Fibroblast of lung (primary cell): ENCODE data around the gene ASB11.

Experiments used
- EZH2 ChIP-seq: IDR thresholded peaks from 2 replicates; pipeline ENCODE4 v1.5.1; 2012; ENCODE audit warnings: low read length, control low read depth, mild to moderate bottlenecking; ENCODE audit errors: missing control alignments
- TF ChIP-seq, protein P1 (sequence below), 2 donors: IDR thresholded peaks in 1 of 2; conservative IDR thresholded peaks in 1 of 2; 1 replicate in 1 of 2; 2 replicates in 1 of 2; pipeline ENCODE4 v1.5.1; 2011 to 2012; ENCODE audit warnings: low read length in 2 of 2, control low read depth in 1 of 2, inconsistent platforms in 1 of 2, low read depth in 1 of 2, mild to moderate bottlenecking in 1 of 2

DNA sequence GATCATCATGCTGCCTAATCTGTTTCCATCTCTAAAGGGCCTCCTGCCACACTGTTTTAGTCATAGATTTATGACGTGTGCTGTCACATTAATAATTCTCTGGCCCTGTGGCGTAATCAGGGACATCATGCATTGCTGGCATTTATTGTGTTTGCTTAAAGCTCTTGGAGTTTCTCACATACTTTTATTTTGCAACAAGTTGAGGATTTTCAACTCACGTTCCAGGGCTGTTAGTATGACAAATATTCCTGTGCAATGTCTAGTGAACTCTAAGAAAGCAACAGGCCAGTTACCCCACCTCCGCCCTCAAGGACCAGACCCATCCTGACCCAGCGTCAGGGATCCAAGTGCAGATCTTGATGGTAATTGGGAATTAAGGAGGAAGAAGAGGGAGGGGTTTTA is 27.6 kb upstream of the ASB11 start:
- TF ChIP-seq, protein P1, sequence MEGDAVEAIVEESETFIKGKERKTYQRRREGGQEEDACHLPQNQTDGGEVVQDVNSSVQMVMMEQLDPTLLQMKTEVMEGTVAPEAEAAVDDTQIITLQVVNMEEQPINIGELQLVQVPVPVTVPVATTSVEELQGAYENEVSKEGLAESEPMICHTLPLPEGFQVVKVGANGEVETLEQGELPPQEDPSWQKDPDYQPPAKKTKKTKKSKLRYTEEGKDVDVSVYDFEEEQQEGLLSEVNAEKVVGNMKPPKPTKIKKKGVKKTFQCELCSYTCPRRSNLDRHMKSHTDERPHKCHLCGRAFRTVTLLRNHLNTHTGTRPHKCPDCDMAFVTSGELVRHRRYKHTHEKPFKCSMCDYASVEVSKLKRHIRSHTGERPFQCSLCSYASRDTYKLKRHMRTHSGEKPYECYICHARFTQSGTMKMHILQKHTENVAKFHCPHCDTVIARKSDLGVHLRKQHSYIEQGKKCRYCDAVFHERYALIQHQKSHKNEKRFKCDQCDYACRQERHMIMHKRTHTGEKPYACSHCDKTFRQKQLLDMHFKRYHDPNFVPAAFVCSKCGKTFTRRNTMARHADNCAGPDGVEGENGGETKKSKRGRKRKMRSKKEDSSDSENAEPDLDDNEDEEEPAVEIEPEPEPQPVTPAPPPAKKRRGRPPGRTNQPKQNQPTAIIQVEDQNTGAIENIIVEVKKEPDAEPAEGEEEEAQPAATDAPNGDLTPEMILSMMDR (conservative IDR thresholded peaks at IDR 0.05 in 1 of 2, IDR thresholded peaks at IDR 0.05 in 1 of 2; ENCODE audit: low read depth in 1 of 2, low read length in 2 of 2): no peak
- TF ChIP-seq EZH2: no peak
